HEK293 (cell line): ENCODE data around the gene NPTX1.

Source experiments
- CTCF ChIA-PET: fragments of 350-600 bp; formaldehyde crosslinking; extraction: SDS; loops from one replicate; lab custom pipeline; 2021; ENCODE audit warnings: antibody characterized with exemption; lab: Yijun Ruan, JAX
- POLR2A ChIA-PET: fragments of 300-600 bp; formaldehyde crosslinking; extraction: SDS; loops from one replicate; lab custom pipeline; 2020; ENCODE audit warnings: antibody characterized with exemption, inconsistent platforms; lab: Yijun Ruan, JAX
- H3K27ac ChIP-seq: fragments of 200-500 bp; sonication (Bioruptor generic); 2 replicates; pipeline ENCODE4 v1.5.1; 2014; ENCODE audit warnings: low read depth, low read length, control low read depth, inconsistent platforms; ENCODE audit errors: extremely low read depth
- H3K36me3 ChIP-seq, 2 experiments: fragments of 200-500 bp in 1 of 2; sonication (Bioruptor generic) in 1 of 2; 1 replicate in 1 of 2; 2 replicates in 1 of 2; pipeline ENCODE4 v1.5.1; 2014 to 2017; ENCODE audit warnings: inconsistent platforms in 2 of 2, low read length in 2 of 2; ENCODE audit not compliant: control insufficient read depth in 2 of 2, insufficient read depth in 1 of 2
- H3K4me1 ChIP-seq: fragments of 200-500 bp; sonication (Bioruptor generic); 2 replicates; pipeline ENCODE4 v1.5.1; 2014; ENCODE audit warnings: mild to moderate bottlenecking, low read length, inconsistent platforms; ENCODE audit not compliant: control insufficient read depth, insufficient read depth
- H3K4me3 ChIP-seq: 2 replicates; pipeline ENCODE4 v1.5.1; 2011; ENCODE audit warnings: low read depth, mild to moderate bottlenecking, control low read depth, low read length, moderate library complexity
- H3K9me3 ChIP-seq: fragments of 200-500 bp; sonication (Bioruptor generic); 2 replicates; pipeline ENCODE4 v1.5.1; 2014; ENCODE audit warnings: low read depth, low read length, inconsistent platforms; ENCODE audit not compliant: control insufficient read depth, insufficient read depth
- EGR2 ChIP-seq: fragments of 450-650 bp; formaldehyde crosslinking; IDR thresholded peaks from 2 replicates; pipeline ENCODE4 v1.5.1; 2016; ENCODE audit warnings: low read depth, missing biosample characterization, missing genetic modification characterization
- GLIS1 ChIP-seq: fragments of 450-650 bp; formaldehyde crosslinking; IDR thresholded peaks from 2 replicates; pipeline ENCODE4 v1.5.1; 2016; ENCODE audit warnings: missing biosample characterization, missing genetic modification characterization
- GLIS2 ChIP-seq: fragments of 450-650 bp; formaldehyde crosslinking; IDR thresholded peaks from 2 replicates; pipeline ENCODE4 v1.5.1; 2016; ENCODE audit warnings: missing biosample characterization, missing genetic modification characterization
- KLF1 ChIP-seq: fragments of 450-650 bp; formaldehyde crosslinking; IDR thresholded peaks from 2 replicates; pipeline ENCODE4 v1.5.1; 2016; ENCODE audit warnings: missing biosample characterization, missing genetic modification characterization
- SETDB1 ChIP-seq: IDR thresholded peaks from one replicate; pipeline ENCODE4 v1.6.1; 2017; ENCODE audit warnings: mild to moderate bottlenecking, low read length, moderate library complexity, mixed read lengths; ENCODE audit not compliant: insufficient read length
- SP3 ChIP-seq: fragments of 450-650 bp; formaldehyde crosslinking; IDR thresholded peaks from 2 replicates; pipeline ENCODE4 v1.5.1; 2016; ENCODE audit warnings: missing biosample characterization, missing genetic modification characterization
- SP7 ChIP-seq: fragments of 450-650 bp; formaldehyde crosslinking; IDR thresholded peaks from 2 replicates; pipeline ENCODE4 v1.5.1; 2016; ENCODE audit warnings: missing biosample characterization, missing genetic modification characterization
- ZBTB8A ChIP-seq: fragments of 450-650 bp; formaldehyde crosslinking; IDR thresholded peaks from 2 replicates; pipeline ENCODE4 v1.5.1; 2016; ENCODE audit warnings: missing biosample characterization, missing genetic modification characterization
- ZFP41 ChIP-seq: fragments of 450-650 bp; formaldehyde crosslinking; IDR thresholded peaks from 2 replicates; pipeline ENCODE4 v1.5.1; 2016; ENCODE audit warnings: missing biosample characterization, missing genetic modification characterization, borderline replicate concordance
- ZIC2 ChIP-seq: fragments of 450-650 bp; formaldehyde crosslinking; IDR thresholded peaks from 2 replicates; pipeline ENCODE4 v1.5.1; 2016; ENCODE audit warnings: missing biosample characterization, missing genetic modification characterization
- ZNF24 ChIP-seq: fragments of 450-650 bp; formaldehyde crosslinking; IDR thresholded peaks from 2 replicates; pipeline ENCODE4 v1.5.1; 2016; ENCODE audit warnings: missing biosample characterization, missing genetic modification characterization
- ZNF426 ChIP-seq: fragments of 450-650 bp; formaldehyde crosslinking; IDR thresholded peaks from 2 replicates; pipeline ENCODE4 v1.5.1; 2017; ENCODE audit warnings: missing biosample characterization, missing genetic modification characterization, mild to moderate bottlenecking, inconsistent platforms, moderate library complexity
- ZNF600 ChIP-seq: fragments of 450-650 bp; formaldehyde crosslinking; IDR thresholded peaks from 2 replicates; pipeline ENCODE4 v1.5.1; 2016; ENCODE audit warnings: missing biosample characterization, missing genetic modification characterization
- ZNF629 ChIP-seq: fragments of 450-650 bp; formaldehyde crosslinking; IDR thresholded peaks from 2 replicates; pipeline ENCODE4 v1.5.1; 2017; ENCODE audit warnings: missing biosample characterization, missing genetic modification characterization
- ZNF654 ChIP-seq: fragments of 450-650 bp; formaldehyde crosslinking; IDR thresholded peaks from 2 replicates; pipeline ENCODE4 v1.5.1; 2016; ENCODE audit warnings: low read depth, missing biosample characterization, missing genetic modification characterization
- ZNF701 ChIP-seq: fragments of 450-650 bp; formaldehyde crosslinking; IDR thresholded peaks from 2 replicates; pipeline ENCODE4 v1.5.1; 2016; ENCODE audit warnings: missing biosample characterization, missing genetic modification characterization
- ZSCAN30 ChIP-seq: fragments of 450-650 bp; IDR thresholded peaks from 2 replicates; pipeline ENCODE4 v1.5.1; 2018; ENCODE audit warnings: missing biosample characterization, mild to moderate bottlenecking, missing genetic modification characterization, moderate library complexity
- TF ChIP-seq, protein P1 (sequence below): fragments of 450-650 bp; formaldehyde crosslinking; IDR thresholded peaks from 2 replicates; pipeline ENCODE4 v1.5.1; 2016; ENCODE audit warnings: missing biosample characterization, missing genetic modification characterization
- TF ChIP-seq, protein P2 (sequence below): IDR thresholded peaks from 2 replicates; pipeline ENCODE4 v1.6.1; 2011; ENCODE audit warnings: mild to moderate bottlenecking, low read depth, low read length, borderline replicate concordance
- TF ChIP-seq, protein P3 (sequence below): fragments of 450-650 bp; formaldehyde crosslinking; IDR thresholded peaks from 2 replicates; pipeline ENCODE4 v1.5.1; 2016; ENCODE audit warnings: missing biosample characterization, missing genetic modification characterization
- TF ChIP-seq, protein P4 (sequence below): fragments of 450-650 bp; formaldehyde crosslinking; IDR thresholded peaks from 2 replicates; pipeline ENCODE4 v1.5.1; 2016; ENCODE audit warnings: missing biosample characterization, missing genetic modification characterization
- TF ChIP-seq, protein P5 (sequence below): fragments of 450-650 bp; formaldehyde crosslinking; optimal IDR thresholded peaks from 2 replicates; pipeline ENCODE3; 2016; ENCODE audit warnings: missing biosample characterization, mild to moderate bottlenecking, missing genetic modification characterization
- TF ChIP-seq, protein P6 (sequence below): fragments of 450-650 bp; formaldehyde crosslinking; IDR thresholded peaks from 2 replicates; pipeline ENCODE4; 2016; ENCODE audit warnings: missing biosample characterization, missing genetic modification characterization
- TF ChIP-seq, protein P7 (sequence below): sonication (generic); formaldehyde crosslinking; IDR thresholded peaks from 2 replicates; pipeline ENCODE4 v1.8.1; 2022; ENCODE audit warnings: mild to moderate bottlenecking, moderate library complexity, missing genetic modification reagents

NPTX1 gene

DNA sequence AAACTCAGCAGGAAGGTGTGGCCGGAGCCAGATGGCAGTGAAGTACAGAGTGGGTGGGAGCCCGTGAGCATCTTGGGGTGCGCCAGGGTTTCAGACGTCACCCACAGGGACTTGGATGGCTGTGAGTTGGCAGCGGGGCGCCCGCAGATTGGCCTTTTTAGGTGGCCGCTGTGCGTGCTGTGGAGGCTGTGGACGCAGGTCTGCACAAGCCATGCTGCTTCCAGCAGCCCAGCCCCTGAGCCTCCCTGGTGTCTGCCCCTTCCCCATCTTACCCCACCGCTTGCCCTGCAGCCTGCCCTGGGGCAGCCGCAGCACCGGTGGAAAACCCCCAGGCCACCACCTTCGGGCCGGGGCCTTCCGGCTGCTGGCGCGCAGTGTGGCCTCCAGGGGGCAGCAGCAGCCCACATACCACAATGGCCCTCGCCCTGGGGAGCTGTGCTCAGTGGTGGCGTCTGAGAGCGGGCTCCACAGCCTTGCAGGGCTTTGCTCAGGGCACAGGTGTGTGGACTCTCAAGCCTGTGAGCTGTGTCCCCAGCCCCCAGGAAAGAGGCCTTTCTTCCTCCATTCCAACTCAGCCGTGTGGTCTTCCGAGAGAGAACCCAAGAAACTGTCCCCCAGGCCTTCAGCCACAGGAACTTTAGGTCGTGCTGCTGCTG lies 49.6 kb downstream of the NPTX1 start:
- CTCF ChIA-PET = interaction anchor here (0.5 to 2.5 kb wide), 60 partner anchors 8 to 690 kb away, joined by 3 to 42 read pairs (median 4); no protein-coding TSS in a partner anchor
- POLR2A ChIA-PET = interaction anchor here (0.5 to 1.5 kb wide), 7 partner anchors 12 to 1986 kb away, joined by 3 to 4 read pairs (median 3); partner anchors contain the start of gene ENDOV
- no peaks in the 10 kb centered on the region for H3K36me3 ChIP-seq
- H3K4me3 ChIP-seq = no peak overlapping the region
- no peak overlapping the region for H3K27ac ChIP-seq
- H3K9me3 ChIP-seq = no peaks in the 10 kb centered on the region
- no peaks in the 10 kb centered on the region for H3K4me1 ChIP-seq
- TF ChIP-seq ZFP41 (tag by site-specific recombination) (no peak), ZNF701 (no peak), ZSCAN30 (tag by site-specific recombination) (peak; percentile 63; the same call in 1 of the 2 replicates), ZBTB8A (tag by site-specific recombination) (0 out of 2 replicates have a peak, but pooled peaks have one; percentile 29), GLIS1 (tag by site-specific recombination) (peak; percentile 74), ZNF426 (tag by site-specific recombination) (no peak), SP7 (tag by site-specific recombination) (peak; percentile 18; the same call in 1 of the 2 replicates), ZNF629 (0 out of 2 replicates have a peak, but pooled peaks have one; percentile 12), SETDB1 (no peak), ZNF24 (tag by site-specific recombination) (no peak), EGR2 (no peak), KLF1 (tag by site-specific recombination) (peak; percentile 32; the same call in 1 of the 2 replicates), ZNF654 (tag by site-specific recombination) (peak; percentile 79), ZNF600 (tag by site-specific recombination) (peak; percentile 50; the same call in 1 of the 2 replicates), ZIC2 (tag by site-specific recombination) (peak; percentile 56), SP3 (tag by site-specific recombination) (0 out of 2 replicates have a peak, but pooled peaks have one; percentile 12), GLIS2 (tag by site-specific recombination) (peak; percentile 63; the same call in 1 of the 2 replicates)
- TF ChIP-seq, protein P1, sequence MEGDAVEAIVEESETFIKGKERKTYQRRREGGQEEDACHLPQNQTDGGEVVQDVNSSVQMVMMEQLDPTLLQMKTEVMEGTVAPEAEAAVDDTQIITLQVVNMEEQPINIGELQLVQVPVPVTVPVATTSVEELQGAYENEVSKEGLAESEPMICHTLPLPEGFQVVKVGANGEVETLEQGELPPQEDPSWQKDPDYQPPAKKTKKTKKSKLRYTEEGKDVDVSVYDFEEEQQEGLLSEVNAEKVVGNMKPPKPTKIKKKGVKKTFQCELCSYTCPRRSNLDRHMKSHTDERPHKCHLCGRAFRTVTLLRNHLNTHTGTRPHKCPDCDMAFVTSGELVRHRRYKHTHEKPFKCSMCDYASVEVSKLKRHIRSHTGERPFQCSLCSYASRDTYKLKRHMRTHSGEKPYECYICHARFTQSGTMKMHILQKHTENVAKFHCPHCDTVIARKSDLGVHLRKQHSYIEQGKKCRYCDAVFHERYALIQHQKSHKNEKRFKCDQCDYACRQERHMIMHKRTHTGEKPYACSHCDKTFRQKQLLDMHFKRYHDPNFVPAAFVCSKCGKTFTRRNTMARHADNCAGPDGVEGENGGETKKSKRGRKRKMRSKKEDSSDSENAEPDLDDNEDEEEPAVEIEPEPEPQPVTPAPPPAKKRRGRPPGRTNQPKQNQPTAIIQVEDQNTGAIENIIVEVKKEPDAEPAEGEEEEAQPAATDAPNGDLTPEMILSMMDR (tag by site-specific recombination) = peak; percentile 98
- TF ChIP-seq, protein P2, sequence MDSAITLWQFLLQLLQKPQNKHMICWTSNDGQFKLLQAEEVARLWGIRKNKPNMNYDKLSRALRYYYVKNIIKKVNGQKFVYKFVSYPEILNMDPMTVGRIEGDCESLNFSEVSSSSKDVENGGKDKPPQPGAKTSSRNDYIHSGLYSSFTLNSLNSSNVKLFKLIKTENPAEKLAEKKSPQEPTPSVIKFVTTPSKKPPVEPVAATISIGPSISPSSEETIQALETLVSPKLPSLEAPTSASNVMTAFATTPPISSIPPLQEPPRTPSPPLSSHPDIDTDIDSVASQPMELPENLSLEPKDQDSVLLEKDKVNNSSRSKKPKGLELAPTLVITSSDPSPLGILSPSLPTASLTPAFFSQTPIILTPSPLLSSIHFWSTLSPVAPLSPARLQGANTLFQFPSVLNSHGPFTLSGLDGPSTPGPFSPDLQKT = no peak
- TF ChIP-seq, protein P3, sequence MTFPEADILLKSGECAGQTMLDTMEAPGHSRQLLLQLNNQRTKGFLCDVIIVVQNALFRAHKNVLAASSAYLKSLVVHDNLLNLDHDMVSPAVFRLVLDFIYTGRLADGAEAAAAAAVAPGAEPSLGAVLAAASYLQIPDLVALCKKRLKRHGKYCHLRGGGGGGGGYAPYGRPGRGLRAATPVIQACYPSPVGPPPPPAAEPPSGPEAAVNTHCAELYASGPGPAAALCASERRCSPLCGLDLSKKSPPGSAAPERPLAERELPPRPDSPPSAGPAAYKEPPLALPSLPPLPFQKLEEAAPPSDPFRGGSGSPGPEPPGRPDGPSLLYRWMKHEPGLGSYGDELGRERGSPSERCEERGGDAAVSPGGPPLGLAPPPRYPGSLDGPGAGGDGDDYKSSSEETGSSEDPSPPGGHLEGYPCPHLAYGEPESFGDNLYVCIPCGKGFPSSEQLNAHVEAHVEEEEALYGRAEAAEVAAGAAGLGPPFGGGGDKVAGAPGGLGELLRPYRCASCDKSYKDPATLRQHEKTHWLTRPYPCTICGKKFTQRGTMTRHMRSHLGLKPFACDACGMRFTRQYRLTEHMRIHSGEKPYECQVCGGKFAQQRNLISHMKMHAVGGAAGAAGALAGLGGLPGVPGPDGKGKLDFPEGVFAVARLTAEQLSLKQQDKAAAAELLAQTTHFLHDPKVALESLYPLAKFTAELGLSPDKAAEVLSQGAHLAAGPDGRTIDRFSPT = peak; percentile 51; the same call in 1 of the 2 replicates
- TF ChIP-seq, protein P4, sequence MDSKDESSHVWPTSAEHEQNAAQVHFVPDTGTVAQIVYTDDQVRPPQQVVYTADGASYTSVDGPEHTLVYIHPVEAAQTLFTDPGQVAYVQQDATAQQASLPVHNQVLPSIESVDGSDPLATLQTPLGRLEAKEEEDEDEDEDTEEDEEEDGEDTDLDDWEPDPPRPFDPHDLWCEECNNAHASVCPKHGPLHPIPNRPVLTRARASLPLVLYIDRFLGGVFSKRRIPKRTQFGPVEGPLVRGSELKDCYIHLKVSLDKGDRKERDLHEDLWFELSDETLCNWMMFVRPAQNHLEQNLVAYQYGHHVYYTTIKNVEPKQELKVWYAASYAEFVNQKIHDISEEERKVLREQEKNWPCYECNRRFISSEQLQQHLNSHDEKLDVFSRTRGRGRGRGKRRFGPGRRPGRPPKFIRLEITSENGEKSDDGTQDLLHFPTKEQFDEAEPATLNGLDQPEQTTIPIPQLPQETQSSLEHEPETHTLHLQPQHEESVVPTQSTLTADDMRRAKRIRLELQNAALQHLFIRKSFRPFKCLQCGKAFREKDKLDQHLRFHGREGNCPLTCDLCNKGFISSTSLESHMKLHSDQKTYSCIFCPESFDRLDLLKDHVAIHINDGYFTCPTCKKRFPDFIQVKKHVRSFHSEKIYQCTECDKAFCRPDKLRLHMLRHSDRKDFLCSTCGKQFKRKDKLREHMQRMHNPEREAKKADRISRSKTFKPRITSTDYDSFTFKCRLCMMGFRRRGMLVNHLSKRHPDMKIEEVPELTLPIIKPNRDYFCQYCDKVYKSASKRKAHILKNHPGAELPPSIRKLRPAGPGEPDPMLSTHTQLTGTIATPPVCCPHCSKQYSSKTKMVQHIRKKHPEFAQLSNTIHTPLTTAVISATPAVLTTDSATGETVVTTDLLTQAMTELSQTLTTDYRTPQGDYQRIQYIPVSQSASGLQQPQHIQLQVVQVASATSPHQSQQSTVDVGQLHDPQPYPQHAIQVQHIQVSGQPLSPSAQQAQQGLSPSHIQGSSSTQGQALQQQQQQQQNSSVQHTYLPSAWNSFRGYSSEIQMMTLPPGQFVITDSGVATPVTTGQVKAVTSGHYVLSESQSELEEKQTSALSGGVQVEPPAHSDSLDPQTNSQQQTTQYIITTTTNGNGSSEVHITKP = peak; percentile 46; the same call in 1 of the 2 replicates
- TF ChIP-seq, protein P5, sequence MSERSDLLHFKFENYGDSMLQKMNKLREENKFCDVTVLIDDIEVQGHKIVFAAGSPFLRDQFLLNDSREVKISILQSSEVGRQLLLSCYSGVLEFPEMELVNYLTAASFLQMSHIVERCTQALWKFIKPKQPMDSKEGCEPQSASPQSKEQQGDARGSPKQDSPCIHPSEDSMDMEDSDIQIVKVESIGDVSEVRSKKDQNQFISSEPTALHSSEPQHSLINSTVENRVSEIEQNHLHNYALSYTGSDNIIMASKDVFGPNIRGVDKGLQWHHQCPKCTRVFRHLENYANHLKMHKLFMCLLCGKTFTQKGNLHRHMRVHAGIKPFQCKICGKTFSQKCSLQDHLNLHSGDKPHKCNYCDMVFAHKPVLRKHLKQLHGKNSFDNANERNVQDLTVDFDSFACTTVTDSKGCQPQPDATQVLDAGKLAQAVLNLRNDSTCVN (tag by site-specific recombination) = peak; percentile 17
- TF ChIP-seq, protein P6, sequence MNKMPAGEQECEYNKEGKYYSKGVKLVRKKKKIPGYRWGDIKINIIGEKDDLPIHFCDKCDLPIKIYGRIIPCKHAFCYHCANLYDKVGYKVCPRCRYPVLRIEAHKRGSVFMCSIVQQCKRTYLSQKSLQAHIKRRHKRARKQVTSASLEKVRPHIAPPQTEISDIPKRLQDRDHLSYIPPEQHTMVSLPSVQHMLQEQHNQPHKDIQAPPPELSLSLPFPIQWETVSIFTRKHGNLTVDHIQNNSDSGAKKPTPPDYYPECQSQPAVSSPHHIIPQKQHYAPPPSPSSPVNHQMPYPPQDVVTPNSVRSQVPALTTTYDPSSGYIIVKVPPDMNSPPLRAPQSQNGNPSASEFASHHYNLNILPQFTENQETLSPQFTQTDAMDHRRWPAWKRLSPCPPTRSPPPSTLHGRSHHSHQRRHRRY (tag by site-specific recombination) = no peak
- TF ChIP-seq, protein P7, sequence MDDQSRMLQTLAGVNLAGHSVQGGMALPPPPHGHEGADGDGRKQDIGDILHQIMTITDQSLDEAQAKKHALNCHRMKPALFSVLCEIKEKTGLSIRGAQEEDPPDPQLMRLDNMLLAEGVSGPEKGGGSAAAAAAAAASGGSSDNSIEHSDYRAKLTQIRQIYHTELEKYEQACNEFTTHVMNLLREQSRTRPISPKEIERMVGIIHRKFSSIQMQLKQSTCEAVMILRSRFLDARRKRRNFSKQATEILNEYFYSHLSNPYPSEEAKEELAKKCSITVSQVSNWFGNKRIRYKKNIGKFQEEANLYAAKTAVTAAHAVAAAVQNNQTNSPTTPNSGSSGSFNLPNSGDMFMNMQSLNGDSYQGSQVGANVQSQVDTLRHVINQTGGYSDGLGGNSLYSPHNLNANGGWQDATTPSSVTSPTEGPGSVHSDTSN = 0 out of 2 replicates have a peak, but pooled peaks have one; percentile 55
